H9 (cell line): ENCODE results near the gene RGS14. TPM values are rescaled to one million over a fixed set of nuclear protein-coding genes. Genes with fewer than 3 reads are reported as not detected.

Experiments used
- DNase-seq: peaks from one replicate; pipeline ENCODE4 v3.0.0-alpha.2; 2017
- H2AFZ ChIP-seq: one replicate; pipeline ENCODE4 v1.6.1; 2013; ENCODE audit warnings: mild to moderate bottlenecking, low read length, control low read depth, moderate library complexity
- H2AK5ac ChIP-seq: 2 replicates; pipeline ENCODE4 v1.6.1; 2013; ENCODE audit warnings: low read length, control low read depth, mixed read lengths; ENCODE audit not compliant: insufficient read length
- H2BK120ac ChIP-seq: one replicate; pipeline ENCODE4 v1.6.1; 2013; ENCODE audit warnings: low read depth, mild to moderate bottlenecking, low read length, control low read depth, inconsistent platforms; ENCODE audit not compliant: poor library complexity, severe bottlenecking
- H2BK12ac ChIP-seq: 2 replicates; pipeline ENCODE4 v1.6.1; 2013; ENCODE audit warnings: low read length, control low read depth, mixed read lengths, low read depth; ENCODE audit not compliant: insufficient read length
- H2BK15ac ChIP-seq: 2 replicates; pipeline ENCODE4 v1.6.1; 2013; ENCODE audit warnings: low read depth, low read length, control low read depth
- H2BK20ac ChIP-seq: one replicate; pipeline ENCODE4 v1.6.1; 2013; ENCODE audit warnings: low read depth, mild to moderate bottlenecking, low read length, control low read depth, inconsistent platforms; ENCODE audit not compliant: poor library complexity, severe bottlenecking
- H2BK5ac ChIP-seq: 2 replicates; pipeline ENCODE4 v1.6.1; 2013; ENCODE audit warnings: low read length, control low read depth, mixed read lengths; ENCODE audit not compliant: insufficient read length
- H3K14ac ChIP-seq: 2 replicates; pipeline ENCODE4 v1.6.1; 2013; ENCODE audit warnings: low read length, control low read depth; ENCODE audit not compliant: insufficient read depth
- H3K18ac ChIP-seq: 2 replicates; pipeline ENCODE4 v1.6.1; 2013; ENCODE audit warnings: low read depth, mild to moderate bottlenecking, mixed read lengths, low read length, control low read depth; ENCODE audit not compliant: insufficient read length
- H3K23ac ChIP-seq: 2 replicates; pipeline ENCODE4 v1.6.1; 2013; ENCODE audit warnings: low read length, control low read depth, mixed read lengths, low read depth; ENCODE audit not compliant: insufficient read length
- H3K23me2 ChIP-seq: 2 replicates; pipeline ENCODE4 v1.6.1; 2013; ENCODE audit warnings: low read depth, mild to moderate bottlenecking, mixed read lengths, low read length, control low read depth; ENCODE audit not compliant: insufficient read length, poor library complexity, severe bottlenecking
- H3K27ac ChIP-seq: 2 replicates; pipeline ENCODE4 v1.5.1; 2013; ENCODE audit warnings: low read length, control low read depth, mixed read lengths, low read depth; ENCODE audit not compliant: insufficient read length
- H3K27me3 ChIP-seq: 2 replicates; pipeline ENCODE4 v1.6.1; 2013; ENCODE audit warnings: low read length, control low read depth, inconsistent platforms; ENCODE audit not compliant: insufficient read depth
- H3K4ac ChIP-seq: 2 replicates; pipeline ENCODE4 v1.6.1; 2013; ENCODE audit warnings: low read depth, mild to moderate bottlenecking, control low read depth, inconsistent platforms, low read length, moderate library complexity
- H3K4me1 ChIP-seq: 2 replicates; pipeline ENCODE4 v1.6.1; 2013; ENCODE audit warnings: low read length, control low read depth, inconsistent platforms; ENCODE audit not compliant: insufficient read depth
- H3K4me2 ChIP-seq: 2 replicates; pipeline ENCODE4 v1.6.1; 2013; ENCODE audit warnings: low read length, control low read depth, mixed read lengths; ENCODE audit not compliant: insufficient read length, insufficient read depth
- H3K56ac ChIP-seq: 2 replicates; pipeline ENCODE4 v1.6.1; 2013; ENCODE audit warnings: low read depth, mild to moderate bottlenecking, mixed read lengths, low read length, control low read depth; ENCODE audit not compliant: insufficient read length
- H3K79me1 ChIP-seq: 2 replicates; pipeline ENCODE4 v1.6.1; 2013; ENCODE audit warnings: low read depth, mild to moderate bottlenecking, moderate library complexity, low read length, control low read depth, inconsistent platforms; ENCODE audit not compliant: insufficient read depth, poor library complexity, severe bottlenecking
- H3K79me2 ChIP-seq: 2 replicates; pipeline ENCODE4 v1.6.1; 2013; ENCODE audit warnings: low read length, control low read depth, inconsistent platforms; ENCODE audit not compliant: insufficient read depth
- H3K9ac ChIP-seq: 2 replicates; pipeline ENCODE4 v1.6.1; 2013; ENCODE audit warnings: low read length, control low read depth, mixed read lengths; ENCODE audit not compliant: insufficient read length; ENCODE audit errors: extremely low read depth
- H3K9me3 ChIP-seq: one replicate; pipeline ENCODE4 v1.6.1; 2013; ENCODE audit warnings: low read depth, low read length, inconsistent platforms; ENCODE audit not compliant: control insufficient read depth
- H3T11ph ChIP-seq: one replicate; pipeline ENCODE4 v1.6.1; 2013; ENCODE audit warnings: mild to moderate bottlenecking, low read length, control low read depth, inconsistent platforms
- H4K20me1 ChIP-seq: one replicate; pipeline ENCODE4 v1.6.1; 2013; ENCODE audit not compliant: control insufficient read depth, insufficient read length, insufficient read depth
- H4K5ac ChIP-seq: 2 replicates; pipeline ENCODE4 v1.6.1; 2013; ENCODE audit warnings: low read depth, mild to moderate bottlenecking, mixed read lengths, low read length, control low read depth; ENCODE audit not compliant: insufficient read length
- H4K8ac ChIP-seq: replicated peaks from 2 replicates; pipeline ENCODE4 v1.6.1; 2013; ENCODE audit warnings: low read length, control low read depth, mixed read lengths, low read depth; ENCODE audit not compliant: insufficient read length
- H4K91ac ChIP-seq: 2 replicates; pipeline ENCODE4 v1.6.1; 2013; ENCODE audit warnings: low read depth, mild to moderate bottlenecking, moderate library complexity, mixed read lengths, low read length, control low read depth; ENCODE audit not compliant: insufficient read length
- H3K27ac Mint-ChIP-seq, 3 experiments: 2 replicates in 2 of 3; 3 replicates in 1 of 3; pipeline ENCODE4 v1.8.0; 2020 to 2021; ENCODE audit warnings: mixed read lengths in 3 of 3, mild to moderate bottlenecking in 1 of 3, moderate library complexity in 1 of 3
- H3K27me3 Mint-ChIP-seq: 2 replicates; pipeline ENCODE4 v1.8.0; 2021; ENCODE audit warnings: low read depth, mild to moderate bottlenecking, moderate library complexity, mixed read lengths
- H3K36me3 Mint-ChIP-seq, 3 experiments: 2 replicates in 2 of 3; 3 replicates in 1 of 3; pipeline ENCODE4 v1.8.0; 2020 to 2021; ENCODE audit warnings: low read depth in 3 of 3, mixed read lengths in 3 of 3; ENCODE audit not compliant: insufficient read depth in 1 of 3
- H3K4me1 Mint-ChIP-seq, 2 experiments: 2 replicates each; pipeline ENCODE4 v1.8.0; 2020; ENCODE audit warnings: mixed read lengths in 2 of 2
- H3K4me3 Mint-ChIP-seq, 2 experiments: 2 replicates in 1 of 2; 3 replicates in 1 of 2; pipeline ENCODE4 v1.8.0; 2020 to 2021; ENCODE audit warnings: mild to moderate bottlenecking in 2 of 2, mixed read lengths in 2 of 2, moderate library complexity in 1 of 2
- H3K9me3 Mint-ChIP-seq, 2 experiments: 2 replicates in 1 of 2; 3 replicates in 1 of 2; pipeline ENCODE4 v1.8.0; 2020; ENCODE audit warnings: mild to moderate bottlenecking in 2 of 2, mixed read lengths in 2 of 2, moderate library complexity in 1 of 2
- CTCF ChIP-seq: fragments of 200-600 bp; sonication (generic); conservative IDR thresholded peaks from 3 replicates; pipeline ENCODE4 v1.8.0; 2021; ENCODE audit warnings: antibody characterized with exemption, mild to moderate bottlenecking
- WGBS: extraction: QIAGEN DNeasy Blood & Tissue Kit; methylation state at CpG from one replicate; pipeline ENCODE4 v1.1.7; 2013; ENCODE audit warnings: missing lambda C conversion rate, low lambda C conversion rate, mixed read lengths; ENCODE audit not compliant: insufficient read length; ENCODE audit errors: extremely low coverage; 5-methylcytosine and 5-hydroxymethylcytosine counted together
- total RNA-seq: library from RNA; stranded (reverse); gene quantifications from 2 replicates; pipeline ENCODE4 v1.2.1, GENCODE V29; 2021

RGS14 gene
- total RNA-seq, 1 experiment from 2014 or later, result 12.3 TPM

GRCh38 chr5:177328545-177329231 lies 29.0 kb upstream of the RGS14 start:
- Mint-ChIP-seq H3K27me3 (no peaks in the 10 kb centered on the region), H3K27ac (no peak overlapping the region; a peak in 1 of 7 replicates), H3K36me3 (peaks cover under 1 to 51% (median 44%) of the 10 kb centered on the region in 3 experiments; a peak in 6 of 7 replicates), H3K9me3 (no peaks in the 10 kb centered on the region), H3K4me1 (peaks cover 25 to 34% of the 10 kb centered on the region in 2 experiments), H3K4me3 (no peak overlapping the region)
- H3K4me2 ChIP-seq, result no peak overlapping the region
- WGBS, result no CpG with 5 or more reads among the region's 19 CpGs
- H2BK15ac ChIP-seq, result no peak overlapping the region
- H4K8ac ChIP-seq, result no peak overlapping the region
- H4K91ac ChIP-seq, result no peak overlapping the region
- no peak for DNase-seq
- H3K79me1 ChIP-seq, result no peaks in the 10 kb centered on the region
- peaks cover 2% of the 10 kb centered on the region for H4K20me1 ChIP-seq
- H3K27ac ChIP-seq, result no peak overlapping the region
- H3K23ac ChIP-seq, result no peak overlapping the region
- H3K18ac ChIP-seq, result no peak overlapping the region
- no peak for TF ChIP-seq CTCF
- H3K4ac ChIP-seq, result no peak overlapping the region
- H2BK12ac ChIP-seq, result no peak overlapping the region
- H3K14ac ChIP-seq, result no peak overlapping the region
- H2BK120ac ChIP-seq, result no peak overlapping the region
- no peak overlapping the region for H4K5ac ChIP-seq
- H3K4me1 ChIP-seq, result peaks cover 9% of the 10 kb centered on the region; the same call in 1 of the 2 replicates
- no peak overlapping the region for H2AK5ac ChIP-seq
- H3K23me2 ChIP-seq, result no peaks in the 10 kb centered on the region
- no peaks in the 10 kb centered on the region for H3K9me3 ChIP-seq
- H3T11ph ChIP-seq, result no peak overlapping the region
- H3K79me2 ChIP-seq, result no peaks in the 10 kb centered on the region
- no peak overlapping the region for H3K56ac ChIP-seq
- no peak overlapping the region for H3K9ac ChIP-seq
- H2BK20ac ChIP-seq, result no peak overlapping the region
- H2BK5ac ChIP-seq, result no peak overlapping the region
- H3K27me3 ChIP-seq, result no peaks in the 10 kb centered on the region
- no peak overlapping the region for H2AFZ ChIP-seq
